Activated T-cell treated with anti-CD3 and anti-CD28 coated beads, Interleukin-2, amount 50 U/mL, for 24 hours (primary cell): Measurements from ENCODE around the gene TRAFD1.
A peak's percentile ranks its signal among the peaks of the same experiment; 100 is the strongest.
"Not testable (repeated sequence)": the region's sequence is repeated elsewhere in the genome, so short reads cannot be mapped to it uniquely, and the experiment has no call there.

Experiments
- DNase-seq: peaks from one replicate; pipeline ENCODE4 v3.0.0-alpha.2; 2020
- H3K27ac Mint-ChIP-seq: 2 replicates; pipeline ENCODE4 v1.8.0; 2020; ENCODE audit warnings: mild to moderate bottlenecking, mixed read lengths
- H3K27me3 Mint-ChIP-seq: 2 replicates; pipeline ENCODE4 v1.8.0; 2020; ENCODE audit warnings: mixed read lengths
- H3K36me3 Mint-ChIP-seq: 2 replicates; pipeline ENCODE4 v1.8.0; 2020; ENCODE audit warnings: low read depth, mixed read lengths
- H3K4me1 Mint-ChIP-seq: 2 replicates; pipeline ENCODE4 v1.8.0; 2020; ENCODE audit warnings: low read depth, mixed read lengths
- H3K4me3 Mint-ChIP-seq: 2 replicates; pipeline ENCODE4 v1.8.0; 2020; ENCODE audit warnings: mild to moderate bottlenecking, moderate library complexity, mixed read lengths
- H3K9me3 Mint-ChIP-seq: 2 replicates; pipeline ENCODE4 v1.8.0; 2020; ENCODE audit warnings: mixed read lengths

The TRAFD1 gene

DNA sequence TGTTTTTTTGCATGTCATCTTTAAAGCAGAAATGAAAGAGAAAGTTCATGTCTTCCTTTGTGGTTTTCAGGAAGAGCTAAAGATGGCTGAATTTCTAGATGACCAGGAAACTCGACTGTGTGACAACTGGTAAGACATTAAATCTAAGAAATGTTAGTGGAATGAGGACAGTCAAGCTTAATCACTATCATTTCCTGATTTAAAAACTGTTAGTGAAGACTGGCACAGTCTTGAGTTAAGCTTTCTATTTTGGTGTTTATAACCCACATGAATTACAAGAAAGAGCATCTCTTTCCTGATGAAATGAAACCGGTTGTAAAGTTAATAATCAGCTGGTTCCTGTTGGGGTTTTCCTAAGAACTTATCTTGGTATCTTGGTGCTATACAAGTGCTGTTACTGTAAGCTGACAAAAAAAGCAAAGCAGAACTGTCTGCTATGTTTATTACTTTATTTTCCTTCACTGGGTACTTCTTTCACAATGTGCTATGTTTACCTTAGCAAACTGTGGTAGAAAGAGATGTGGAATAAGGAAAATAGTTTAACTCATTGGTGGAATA lies 5.2 kb downstream of the TRAFD1 start:
- peak overlapping the region; percentile 65 for H3K4me3 Mint-ChIP-seq
- no peaks in the 10 kb centered on the region for H3K9me3 Mint-ChIP-seq
- no peak for DNase-seq
- H3K4me1 Mint-ChIP-seq, result peaks cover 62% of the 10 kb centered on the region
- H3K27ac Mint-ChIP-seq, result peak overlapping the region; percentile 93
- H3K36me3 Mint-ChIP-seq, result peaks cover 54% of the 10 kb centered on the region
- no peaks in the 10 kb centered on the region for H3K27me3 Mint-ChIP-seq

DNA sequence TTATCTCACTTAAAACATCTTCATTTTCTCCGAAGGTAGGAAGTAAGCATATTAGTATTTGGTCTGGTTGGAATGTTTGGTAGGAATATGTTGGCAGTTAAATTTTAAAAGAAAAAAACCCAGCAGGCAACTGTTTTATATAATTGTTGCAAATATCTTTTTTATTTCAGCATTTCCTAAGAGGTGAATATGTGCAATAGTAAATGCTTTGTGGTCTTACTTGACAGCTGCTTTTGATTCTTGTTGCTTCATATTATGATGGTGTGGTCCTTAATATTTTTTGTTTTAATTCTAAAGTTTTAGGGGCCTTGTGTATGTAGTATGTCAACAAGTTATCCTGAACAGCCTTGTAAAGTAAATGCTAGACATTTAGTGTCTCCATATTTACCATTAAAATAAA lies 6.3 kb downstream of the TRAFD1 start:
- peaks cover 57% of the 10 kb centered on the region for H3K36me3 Mint-ChIP-seq
- no peak for DNase-seq
- H3K4me3 Mint-ChIP-seq, result peak overlapping the region; percentile 16
- H3K27me3 Mint-ChIP-seq, result no peaks in the 10 kb centered on the region
- H3K4me1 Mint-ChIP-seq, result peaks cover 56% of the 10 kb centered on the region
- H3K27ac Mint-ChIP-seq, result peak overlapping the region; percentile 93
- no peaks in the 10 kb centered on the region for H3K9me3 Mint-ChIP-seq

DNA sequence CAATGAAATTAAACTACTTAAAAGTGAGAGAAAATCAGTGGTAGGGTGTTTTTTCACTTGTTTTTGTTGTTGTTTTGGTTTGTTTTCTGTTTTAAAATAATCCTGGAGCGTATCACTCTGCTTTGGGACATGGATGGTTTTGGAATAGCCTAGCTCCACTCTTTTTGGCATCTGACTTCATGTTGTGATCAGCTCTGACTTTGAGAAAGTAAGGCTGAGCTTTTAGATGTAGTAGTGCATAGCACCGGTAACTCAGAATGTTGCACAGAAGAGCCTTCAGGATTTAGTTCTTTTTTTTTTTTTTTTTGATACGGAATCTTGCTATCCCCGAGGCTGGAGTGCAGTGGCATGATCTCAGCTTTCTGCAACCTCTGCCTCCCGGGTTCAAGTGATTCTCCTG lies 8.1 kb downstream of the TRAFD1 start:
- no peak for DNase-seq
- Mint-ChIP-seq H3K9me3 (no peaks in the 10 kb centered on the region), H3K27me3 (no peaks in the 10 kb centered on the region), H3K36me3 (peaks cover 65% of the 10 kb centered on the region), H3K4me1 (peaks cover 41% of the 10 kb centered on the region), H3K4me3 (no peak overlapping the region), H3K27ac (peak overlapping the region; percentile 76)

DNA sequence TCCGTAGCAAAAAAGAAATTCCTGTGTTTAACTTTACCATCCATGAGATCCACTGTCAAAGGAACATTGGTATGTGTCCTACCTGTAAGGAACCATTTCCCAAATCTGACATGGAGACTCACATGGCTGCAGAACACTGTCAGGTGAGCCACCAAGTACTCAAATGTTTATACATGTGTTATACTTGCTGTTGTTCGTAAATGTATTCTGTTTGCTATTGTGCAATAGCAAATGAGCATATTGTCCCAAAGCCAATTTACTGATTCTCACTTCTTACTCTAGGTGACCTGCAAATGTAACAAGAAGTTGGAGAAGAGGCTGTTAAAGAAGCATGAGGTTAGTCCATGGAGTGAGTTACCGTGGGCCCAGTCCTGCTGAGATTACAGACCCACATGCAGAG lies 9.4 kb downstream of the TRAFD1 start:
- no peak overlapping the region for H3K27ac Mint-ChIP-seq
- no peak for DNase-seq
- H3K36me3 Mint-ChIP-seq, result peaks cover 73% of the 10 kb centered on the region
- H3K4me3 Mint-ChIP-seq, result no peak overlapping the region
- H3K9me3 Mint-ChIP-seq, result no peaks in the 10 kb centered on the region
- H3K4me1 Mint-ChIP-seq, result peaks cover 29% of the 10 kb centered on the region
- H3K27me3 Mint-ChIP-seq, result no peaks in the 10 kb centered on the region

DNA sequence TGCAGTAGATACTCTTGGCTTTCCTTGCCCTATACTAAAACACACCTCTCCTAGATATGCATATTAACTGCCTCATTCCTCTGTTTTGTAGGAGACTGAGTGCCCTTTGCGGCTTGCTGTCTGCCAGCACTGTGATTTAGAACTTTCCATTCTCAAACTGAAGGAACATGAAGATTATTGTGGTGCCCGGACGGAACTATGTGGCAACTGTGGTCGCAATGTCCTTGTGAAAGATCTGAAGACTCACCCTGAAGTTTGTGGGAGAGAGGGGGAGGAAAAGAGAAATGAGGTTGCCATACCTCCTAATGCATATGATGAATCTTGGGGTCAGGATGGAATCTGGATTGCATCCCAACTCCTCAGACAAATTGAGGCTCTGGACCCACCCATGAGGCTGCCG lies 15.4 kb downstream of the TRAFD1 start:
- Mint-ChIP-seq H3K27me3 (no peaks in the 10 kb centered on the region), H3K4me1 (peaks cover 7% of the 10 kb centered on the region), H3K36me3 (peaks cover 85% of the 10 kb centered on the region), H3K9me3 (no peaks in the 10 kb centered on the region), H3K27ac (peak overlapping the region; percentile 35), H3K4me3 (no peak overlapping the region)
- no peak for DNase-seq

DNA sequence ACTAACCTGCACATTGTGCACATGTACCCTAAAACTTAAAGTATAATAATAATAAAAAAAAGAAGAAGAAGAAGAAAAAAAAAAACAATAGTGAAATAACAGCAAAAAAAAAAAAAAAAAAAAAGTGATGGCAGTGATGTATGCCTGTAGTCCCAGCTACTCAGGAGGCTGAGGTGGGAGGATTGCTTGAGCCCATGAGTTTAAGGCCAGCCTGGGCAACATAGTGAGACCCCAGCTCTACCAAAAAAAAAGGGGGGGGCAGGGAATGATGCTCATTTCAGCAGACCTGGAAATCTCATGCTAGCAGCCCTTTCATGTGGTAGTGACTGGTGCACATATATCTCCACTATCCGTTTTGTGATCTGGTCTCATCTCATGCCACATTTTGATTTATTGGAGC lies 20.8 kb downstream of the TRAFD1 start:
- peak overlapping the region; percentile 83 for H3K27ac Mint-ChIP-seq
- H3K9me3 Mint-ChIP-seq, result no peaks in the 10 kb centered on the region
- H3K36me3 Mint-ChIP-seq, result peaks cover 90% of the 10 kb centered on the region
- no peaks in the 10 kb centered on the region for H3K27me3 Mint-ChIP-seq
- peaks cover 7% of the 10 kb centered on the region for H3K4me1 Mint-ChIP-seq
- DNase-seq, result no peak
- H3K4me3 Mint-ChIP-seq, result no peak overlapping the region

DNA sequence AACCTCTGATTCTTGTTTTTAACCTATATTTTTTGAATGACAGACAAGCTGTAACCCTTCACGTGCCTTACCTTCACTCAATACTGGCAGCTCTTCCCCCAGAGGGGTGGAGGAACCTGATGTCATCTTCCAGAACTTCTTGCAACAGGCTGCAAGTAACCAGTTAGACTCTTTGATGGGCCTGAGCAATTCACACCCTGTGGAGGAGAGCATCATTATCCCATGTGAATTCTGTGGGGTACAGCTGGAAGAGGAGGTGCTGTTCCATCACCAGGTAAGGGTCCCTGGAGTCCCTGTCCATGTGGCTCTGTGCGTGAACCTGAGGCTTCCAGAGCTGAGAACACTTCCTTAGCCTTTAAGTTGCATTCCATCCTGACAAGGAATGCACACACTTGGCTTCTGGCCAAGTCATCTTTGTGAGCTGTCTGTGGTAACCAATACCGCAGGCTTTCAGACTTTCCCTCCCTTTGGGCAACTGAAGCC lies 22.7 kb downstream of the TRAFD1 start:
- peak overlapping the region; percentile 64 for H3K27ac Mint-ChIP-seq
- H3K27me3 Mint-ChIP-seq, result no peaks in the 10 kb centered on the region
- H3K36me3 Mint-ChIP-seq, result peaks cover 91% of the 10 kb centered on the region
- H3K4me1 Mint-ChIP-seq, result peaks cover 7% of the 10 kb centered on the region
- DNase-seq, result no peak
- no peaks in the 10 kb centered on the region for H3K9me3 Mint-ChIP-seq
- H3K4me3 Mint-ChIP-seq, result no peak overlapping the region

DNA sequence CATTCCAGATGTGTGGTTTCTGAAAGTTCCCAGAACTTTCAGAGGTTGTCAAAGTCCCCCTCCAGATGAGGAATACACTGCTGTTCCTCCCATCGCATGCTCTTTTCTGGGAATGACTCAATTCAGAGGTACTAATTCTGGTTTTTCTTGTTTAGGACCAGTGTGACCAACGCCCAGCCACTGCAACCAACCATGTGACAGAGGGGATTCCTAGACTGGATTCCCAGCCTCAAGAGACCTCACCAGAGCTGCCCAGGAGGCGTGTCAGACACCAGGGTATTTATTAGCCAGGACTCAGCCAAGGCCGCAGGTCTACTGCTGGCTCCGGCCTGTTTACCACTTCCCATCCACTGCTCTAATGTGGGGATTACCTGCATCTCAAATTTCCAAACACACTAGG lies 24.2 kb downstream of the TRAFD1 start:
- no peak for DNase-seq
- H3K27me3 Mint-ChIP-seq, result no peaks in the 10 kb centered on the region
- H3K36me3 Mint-ChIP-seq, result peaks cover 92% of the 10 kb centered on the region
- H3K27ac Mint-ChIP-seq, result peak overlapping the region; percentile 83
- peaks cover 7% of the 10 kb centered on the region for H3K4me1 Mint-ChIP-seq
- peaks cover under 1% of the 10 kb centered on the region for H3K9me3 Mint-ChIP-seq
- no peak overlapping the region for H3K4me3 Mint-ChIP-seq

DNA sequence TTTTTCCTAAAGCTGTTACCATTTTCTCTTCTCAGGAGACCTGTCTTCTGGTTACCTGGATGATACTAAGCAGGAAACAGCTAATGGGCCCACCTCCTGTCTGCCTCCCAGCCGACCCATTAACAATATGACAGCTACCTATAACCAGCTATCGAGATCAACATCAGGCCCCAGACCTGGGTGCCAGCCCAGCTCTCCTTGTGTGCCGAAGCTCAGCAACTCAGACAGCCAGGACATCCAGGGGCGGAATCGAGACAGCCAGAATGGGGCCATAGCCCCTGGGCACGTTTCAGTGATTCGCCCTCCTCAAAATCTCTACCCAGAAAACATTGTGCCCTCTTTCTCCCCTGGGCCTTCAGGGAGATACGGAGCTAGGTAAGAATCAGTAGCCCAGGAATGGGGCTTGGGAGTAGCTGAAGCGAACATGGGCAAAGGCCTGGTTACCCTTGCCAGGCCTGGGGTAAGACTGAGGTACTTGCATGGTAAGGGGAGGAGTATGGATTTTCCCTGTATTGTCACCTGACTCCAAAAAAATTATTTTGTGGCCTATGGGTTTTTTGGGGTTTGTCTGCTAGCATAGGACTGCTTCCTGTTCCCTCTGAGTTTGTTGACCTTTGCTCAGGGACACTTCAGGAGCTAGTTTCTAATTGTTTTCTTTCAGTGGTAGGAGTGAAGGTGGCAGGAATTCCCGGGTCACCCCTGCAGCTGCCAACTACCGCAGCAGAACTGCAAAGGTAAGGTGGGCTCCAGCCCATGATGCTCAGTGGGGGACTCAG lies 26.6 kb downstream of the TRAFD1 start:
- no peak for DNase-seq
- Mint-ChIP-seq H3K9me3 (peaks cover 12% of the 10 kb centered on the region), H3K27ac (peak overlapping the region; percentile 74), H3K4me3 (no peak overlapping the region), H3K27me3 (no peaks in the 10 kb centered on the region), H3K4me1 (peaks cover 4% of the 10 kb centered on the region), H3K36me3 (peaks cover 94% of the 10 kb centered on the region)

DNA sequence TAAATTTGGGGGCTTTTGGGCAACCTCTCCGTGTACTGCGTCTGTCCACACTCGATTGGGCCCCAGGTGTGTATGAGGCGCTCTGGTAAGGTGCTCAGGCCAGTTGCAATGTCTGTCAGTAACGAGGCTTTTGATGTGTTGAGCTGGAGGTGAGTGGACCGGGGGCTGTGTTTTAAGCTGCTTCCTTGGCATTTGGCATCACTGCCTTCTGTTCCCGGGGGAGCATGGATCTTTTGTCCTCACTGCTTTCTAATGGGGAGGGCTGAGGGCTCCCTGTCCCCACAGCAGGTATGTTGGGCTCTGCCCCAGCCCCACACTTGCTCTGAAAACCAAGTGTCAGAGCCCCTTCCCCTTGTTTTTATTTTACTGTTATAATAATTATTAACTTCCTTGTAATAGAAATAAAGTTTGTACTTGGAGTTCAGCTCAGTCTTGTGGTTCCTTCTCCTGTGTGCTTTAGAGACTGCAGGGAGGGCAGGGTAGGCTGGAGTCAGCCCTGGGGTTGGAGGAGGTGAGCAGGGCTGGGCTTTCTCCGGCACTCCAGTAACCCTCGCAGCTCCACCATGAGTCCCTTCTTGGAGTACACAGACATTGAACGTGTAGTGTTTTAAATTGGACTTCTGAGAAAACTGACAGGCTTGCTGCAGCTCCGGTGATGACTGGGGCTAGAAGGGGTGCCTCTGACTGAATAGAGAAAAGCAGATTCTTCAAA lies 28.0 kb downstream of the TRAFD1 start:
- H3K9me3 Mint-ChIP-seq, result peaks cover 22% of the 10 kb centered on the region
- no peak for DNase-seq
- H3K4me3 Mint-ChIP-seq, result no peak overlapping the region
- H3K27ac Mint-ChIP-seq, result no peak overlapping the region
- H3K4me1 Mint-ChIP-seq, result peaks cover 10% of the 10 kb centered on the region
- no peaks in the 10 kb centered on the region for H3K27me3 Mint-ChIP-seq
- H3K36me3 Mint-ChIP-seq, result peaks cover 97% of the 10 kb centered on the region

DNA sequence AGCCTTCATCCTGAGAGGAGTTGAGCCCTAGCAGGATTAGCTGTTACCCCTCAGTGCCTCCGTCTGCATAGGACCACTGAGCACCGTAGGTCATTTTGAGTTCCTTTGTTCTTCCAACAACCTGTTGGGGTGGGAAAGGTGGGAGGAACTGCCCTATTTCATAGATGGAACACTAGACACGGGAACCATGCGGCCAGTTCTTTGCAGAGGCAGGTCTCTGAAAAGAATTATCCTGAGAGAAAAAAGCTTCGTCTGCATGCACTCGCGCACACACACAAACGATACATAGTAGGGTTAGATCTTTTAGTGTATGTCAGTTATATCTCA lies 28.5 kb downstream of the TRAFD1 start:
- DNase-seq, result no peak
- H3K36me3 Mint-ChIP-seq, result peaks cover 97% of the 10 kb centered on the region
- H3K9me3 Mint-ChIP-seq, result peaks cover 24% of the 10 kb centered on the region
- H3K27me3 Mint-ChIP-seq, result no peaks in the 10 kb centered on the region
- no peak overlapping the region for H3K4me3 Mint-ChIP-seq
- H3K27ac Mint-ChIP-seq, result no peak overlapping the region
- peaks cover 16% of the 10 kb centered on the region for H3K4me1 Mint-ChIP-seq

DNA sequence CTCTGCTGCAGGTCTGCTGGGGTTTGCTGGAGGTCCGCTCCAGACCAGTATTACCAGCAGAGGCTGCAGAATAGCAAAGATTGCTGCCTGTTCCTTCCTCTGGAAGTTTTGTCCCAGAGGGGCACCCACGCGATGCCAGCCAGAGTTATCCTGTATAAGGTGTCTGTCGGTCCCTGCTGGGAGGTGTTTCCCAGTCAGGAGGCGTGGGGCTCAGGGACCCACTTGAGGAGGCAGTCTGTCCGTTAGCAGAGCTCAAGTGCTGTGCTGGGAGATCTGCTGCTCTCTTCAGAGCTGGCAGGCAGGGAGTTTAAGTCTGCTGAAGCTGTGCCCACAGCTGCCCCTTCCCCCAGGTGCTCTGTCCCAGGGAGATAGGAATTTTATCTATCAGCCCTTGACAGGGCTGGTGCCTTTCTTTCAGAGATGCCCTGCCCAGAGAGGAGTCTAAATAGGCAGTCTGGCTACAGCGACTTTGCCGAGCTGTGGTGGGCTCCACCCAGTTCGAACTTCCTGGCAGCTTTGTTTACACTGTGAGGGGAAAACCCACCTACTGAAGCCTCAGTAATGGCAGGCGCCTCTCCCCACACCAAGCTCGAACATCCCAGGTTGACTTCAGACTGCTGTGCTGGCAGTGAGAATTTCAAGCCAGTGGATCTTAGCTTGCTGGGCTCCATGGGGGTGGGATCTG lies 33.2 kb downstream of the TRAFD1 start:
- Mint-ChIP-seq H3K4me1 (peaks cover 22% of the 10 kb centered on the region), H3K9me3 (peaks cover 33% of the 10 kb centered on the region), H3K36me3 (peaks cover 94% of the 10 kb centered on the region), H3K27ac (peak overlapping the region; percentile 76)
- not testable (repeated sequence) for H3K27me3 Mint-ChIP-seq, H3K4me3 Mint-ChIP-seq, DNase-seq

DNA sequence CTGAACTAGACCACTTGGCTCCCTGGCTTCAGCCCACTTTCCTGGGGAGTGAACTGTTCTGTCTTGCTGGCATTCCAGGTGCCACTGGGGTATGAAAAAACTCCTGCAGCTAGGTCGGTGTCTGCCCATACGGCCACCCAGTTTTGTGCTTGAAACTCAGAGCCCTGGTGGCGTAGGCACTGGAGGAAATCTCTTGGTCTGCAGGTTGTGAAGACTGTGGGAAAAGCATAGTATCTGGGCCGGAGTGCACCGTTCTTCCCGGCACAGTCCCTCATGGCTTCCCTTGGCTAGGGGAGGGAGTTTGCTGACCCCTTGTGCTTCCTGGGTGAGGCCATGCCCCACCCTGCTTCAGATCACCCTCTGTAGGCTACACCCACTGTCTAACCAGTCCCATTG lies 33.8 kb downstream of the TRAFD1 start:
- H3K27ac Mint-ChIP-seq, result peak overlapping the region; percentile 76
- no peaks in the 10 kb centered on the region for H3K27me3 Mint-ChIP-seq
- H3K9me3 Mint-ChIP-seq, result peaks cover 33% of the 10 kb centered on the region
- peaks cover 22% of the 10 kb centered on the region for H3K4me1 Mint-ChIP-seq
- DNase-seq, result no peak
- H3K4me3 Mint-ChIP-seq, result no peak overlapping the region
- peaks cover 93% of the 10 kb centered on the region for H3K36me3 Mint-ChIP-seq

DNA sequence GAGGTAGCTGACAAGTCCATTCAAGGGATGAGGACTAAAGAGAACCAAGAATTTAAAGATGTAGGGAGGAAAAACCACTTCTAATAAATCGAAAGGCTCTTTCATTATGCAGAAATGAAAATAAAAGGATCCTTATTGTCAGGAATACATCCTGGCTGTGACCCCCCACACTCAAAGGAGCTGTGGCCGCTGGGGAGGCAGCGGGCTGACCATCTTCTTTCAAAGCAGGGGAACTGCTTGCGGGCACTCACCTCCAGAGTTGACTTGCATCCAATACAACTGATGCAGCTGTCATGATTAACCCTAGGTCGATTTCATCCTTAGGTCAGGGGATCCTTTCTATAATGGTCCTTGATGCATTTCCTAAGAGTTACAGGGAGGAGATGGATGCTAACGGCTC lies 35.3 kb downstream of the TRAFD1 start:
- Mint-ChIP-seq H3K9me3 (peaks cover 29% of the 10 kb centered on the region), H3K36me3 (peaks cover 81% of the 10 kb centered on the region), H3K4me1 (peaks cover 22% of the 10 kb centered on the region), H3K27ac (peak overlapping the region; percentile 69), H3K27me3 (no peaks in the 10 kb centered on the region), H3K4me3 (no peak overlapping the region)
- no peak for DNase-seq
